AG04450 (cell line): ENCODE results near the gene B4GALT6. TPM values are rescaled to one million over a fixed set of nuclear protein-coding genes. Genes with fewer than 3 reads are reported as not detected.

ENCODE experiments used
- CTCF ChIA-PET: fragments of 300-600, 350-600 bp; formaldehyde crosslinking; extraction: SDS; loops from one replicate; lab custom pipeline; 2022; ENCODE audit warnings: antibody characterized with exemption, inconsistent platforms; lab: Charles Lee
- POLR2A ChIA-PET: fragments of 350-600 bp; formaldehyde crosslinking; extraction: SDS; loops from one replicate; lab custom pipeline; 2021; ENCODE audit warnings: antibody characterized with exemption, inconsistent platforms; lab: Yijun Ruan, JAX
- DNase-seq: peaks from one replicate; pipeline ENCODE4 v3.0.0-alpha.2; 2011; ENCODE audit warnings: low read depth, low spot score
- H3K27ac ChIP-seq: one replicate; pipeline ENCODE4 v1.5.1; 2012; ENCODE audit warnings: low read depth, low read length, control low read depth
- H3K27me3 ChIP-seq: one replicate; pipeline ENCODE4 v1.6.0; 2012; ENCODE audit warnings: low read length; ENCODE audit not compliant: control insufficient read depth, insufficient read depth
- H3K4me3 ChIP-seq: 2 replicates; pipeline ENCODE4 v1.5.1; 2011; ENCODE audit warnings: mild to moderate bottlenecking, low read depth, low read length, control low read depth
- H3K9me3 ChIP-seq: 2 replicates; pipeline ENCODE4 v1.5.1; 2012; ENCODE audit warnings: low read length; ENCODE audit not compliant: control insufficient read depth, insufficient read depth
- polyA plus RNA-seq: library from polyadenylated mRNA; depleted of rRNA; stranded (reverse); fragments of >200 nt; gene quantifications from 2 replicates; pipeline ENCODE4 v1.2.3, GENCODE V29; 2011
- TF ChIP-seq, protein P1 (sequence below): IDR thresholded peaks from 2 replicates; pipeline ENCODE4 v1.5.1; 2011; ENCODE audit warnings: low read depth, low read length, control low read depth, inconsistent platforms

B4GALT6 gene
- polyA plus RNA-seq, 1 experiment, result 0.40 TPM

DNA sequence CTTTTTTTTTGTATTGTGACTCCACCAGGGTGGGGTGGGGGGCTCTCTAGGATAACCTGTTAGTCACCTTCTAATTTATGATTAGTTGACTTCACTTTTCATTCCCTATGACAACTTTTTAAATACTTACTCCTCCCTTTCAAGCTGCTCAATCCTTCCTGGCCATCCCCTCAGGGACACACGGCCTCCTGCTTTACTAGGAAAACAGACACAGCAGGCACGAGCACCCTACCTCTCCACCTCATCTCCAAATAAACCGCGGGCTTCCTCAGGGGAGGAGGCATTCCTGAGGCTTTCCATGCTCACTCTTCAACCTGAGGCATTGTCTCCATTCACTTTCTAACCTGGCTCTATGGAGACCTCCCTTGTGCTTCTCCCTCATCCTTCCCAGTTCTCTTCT is 33.0 kb downstream of the B4GALT6 start:
- ChIA-PET POLR2A (no interaction called here), CTCF (no interaction called here)
- Histone ChIP-seq H3K4me3 (no peak overlapping the region), H3K27ac (no peak overlapping the region), H3K9me3 (no peaks in the 10 kb centered on the region), H3K27me3 (no peaks in the 10 kb centered on the region)
- TF ChIP-seq, protein P1, sequence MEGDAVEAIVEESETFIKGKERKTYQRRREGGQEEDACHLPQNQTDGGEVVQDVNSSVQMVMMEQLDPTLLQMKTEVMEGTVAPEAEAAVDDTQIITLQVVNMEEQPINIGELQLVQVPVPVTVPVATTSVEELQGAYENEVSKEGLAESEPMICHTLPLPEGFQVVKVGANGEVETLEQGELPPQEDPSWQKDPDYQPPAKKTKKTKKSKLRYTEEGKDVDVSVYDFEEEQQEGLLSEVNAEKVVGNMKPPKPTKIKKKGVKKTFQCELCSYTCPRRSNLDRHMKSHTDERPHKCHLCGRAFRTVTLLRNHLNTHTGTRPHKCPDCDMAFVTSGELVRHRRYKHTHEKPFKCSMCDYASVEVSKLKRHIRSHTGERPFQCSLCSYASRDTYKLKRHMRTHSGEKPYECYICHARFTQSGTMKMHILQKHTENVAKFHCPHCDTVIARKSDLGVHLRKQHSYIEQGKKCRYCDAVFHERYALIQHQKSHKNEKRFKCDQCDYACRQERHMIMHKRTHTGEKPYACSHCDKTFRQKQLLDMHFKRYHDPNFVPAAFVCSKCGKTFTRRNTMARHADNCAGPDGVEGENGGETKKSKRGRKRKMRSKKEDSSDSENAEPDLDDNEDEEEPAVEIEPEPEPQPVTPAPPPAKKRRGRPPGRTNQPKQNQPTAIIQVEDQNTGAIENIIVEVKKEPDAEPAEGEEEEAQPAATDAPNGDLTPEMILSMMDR, result no peak
- DNase-seq, result no peak

DNA sequence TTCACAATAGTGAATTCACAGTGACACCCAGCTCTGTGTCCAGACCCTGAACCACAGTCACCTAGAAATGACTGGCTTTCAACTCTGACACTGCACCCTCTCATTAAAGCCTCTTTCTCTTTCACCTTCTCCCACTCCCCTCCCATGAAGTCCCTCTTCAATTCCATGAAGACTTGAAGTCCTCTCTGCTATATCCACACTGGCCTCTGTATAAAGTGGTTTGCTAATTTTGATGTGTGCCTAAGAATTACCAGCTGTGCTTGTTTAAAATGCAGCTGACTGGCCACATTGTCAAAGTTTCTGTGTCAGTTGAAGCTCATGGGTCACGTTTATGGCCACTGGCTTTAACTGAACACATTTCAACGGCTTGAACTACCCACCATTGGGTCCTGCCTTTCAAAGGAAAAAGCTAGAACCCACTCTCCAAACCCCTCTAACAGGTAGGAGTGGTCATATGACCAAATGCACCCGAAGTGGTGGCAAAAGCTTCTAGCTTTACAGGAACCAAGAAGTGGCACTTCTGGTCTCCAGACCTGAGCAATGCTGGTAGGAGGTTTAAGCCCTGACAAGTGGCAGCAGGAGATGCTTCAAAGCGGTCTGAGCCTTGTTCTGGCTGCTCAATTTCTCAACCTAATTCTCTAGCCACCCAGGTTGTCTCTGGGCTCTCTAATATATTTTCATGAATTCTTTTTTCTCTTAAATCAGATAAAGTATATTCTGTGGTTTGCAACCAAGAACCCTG is 34.2 kb downstream of the B4GALT6 start:
- H3K9me3 ChIP-seq, result no peaks in the 10 kb centered on the region
- ChIA-PET POLR2A (no interaction called here), CTCF (no interaction called here)
- no peak overlapping the region for H3K4me3 ChIP-seq
- no peak for DNase-seq
- H3K27ac ChIP-seq, result no peak overlapping the region
- TF ChIP-seq, protein P1, result no peak
- no peaks in the 10 kb centered on the region for H3K27me3 ChIP-seq

DNA sequence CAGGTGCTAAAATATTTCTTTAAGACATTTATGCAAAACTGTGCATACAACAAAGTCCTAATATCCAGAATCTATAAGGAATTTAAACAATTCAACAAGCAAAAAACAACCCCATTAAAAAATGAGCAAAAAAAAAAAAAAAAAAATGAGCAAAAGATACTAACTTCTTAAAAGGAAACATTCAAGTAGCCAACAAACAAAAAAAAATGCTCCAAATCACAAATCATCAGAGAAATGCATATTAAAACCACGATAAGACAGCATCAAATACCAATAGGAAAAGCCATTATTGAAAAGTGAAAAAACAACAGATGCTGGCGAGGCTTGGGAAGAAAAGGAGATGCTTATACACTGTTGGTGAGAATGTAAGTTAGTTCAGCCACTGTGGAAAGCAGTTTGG is 34.9 kb downstream of the B4GALT6 start:
- POLR2A ChIA-PET, result no interaction called here
- H3K9me3 ChIP-seq, result no peaks in the 10 kb centered on the region
- no peaks in the 10 kb centered on the region for H3K27me3 ChIP-seq
- H3K4me3 ChIP-seq, result no peak overlapping the region
- TF ChIP-seq, protein P1, result no peak
- CTCF ChIA-PET, result no interaction called here
- H3K27ac ChIP-seq, result no peak overlapping the region
- no peak for DNase-seq

DNA sequence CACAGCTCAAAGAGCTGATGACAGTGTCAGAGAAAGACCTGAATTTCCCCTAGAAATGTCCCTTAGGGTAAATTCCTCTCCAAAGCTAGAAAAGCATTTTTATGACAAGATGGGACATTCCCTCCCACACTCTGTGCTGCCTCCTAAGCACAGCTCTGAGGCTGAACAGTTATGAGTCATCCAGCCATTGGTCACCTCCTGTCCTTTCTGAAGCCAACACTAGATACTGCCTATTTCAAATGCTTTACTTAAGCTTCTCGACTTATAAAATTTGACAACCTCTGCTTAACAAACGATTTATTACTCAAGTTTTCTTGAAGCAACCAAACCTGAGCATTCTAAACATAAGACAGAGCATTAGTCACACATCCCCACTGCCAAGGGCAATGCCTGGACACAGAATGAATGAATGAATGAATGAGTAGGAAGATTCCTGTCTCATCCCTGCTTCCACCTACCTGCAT is 35.4 kb downstream of the B4GALT6 start:
- no peak overlapping the region for H3K27ac ChIP-seq
- DNase-seq, result no peak
- H3K9me3 ChIP-seq, result no peaks in the 10 kb centered on the region
- TF ChIP-seq, protein P1, result no peak
- ChIA-PET CTCF (no interaction called here), POLR2A (no interaction called here)
- H3K4me3 ChIP-seq, result no peak overlapping the region
- H3K27me3 ChIP-seq, result no peaks in the 10 kb centered on the region

DNA sequence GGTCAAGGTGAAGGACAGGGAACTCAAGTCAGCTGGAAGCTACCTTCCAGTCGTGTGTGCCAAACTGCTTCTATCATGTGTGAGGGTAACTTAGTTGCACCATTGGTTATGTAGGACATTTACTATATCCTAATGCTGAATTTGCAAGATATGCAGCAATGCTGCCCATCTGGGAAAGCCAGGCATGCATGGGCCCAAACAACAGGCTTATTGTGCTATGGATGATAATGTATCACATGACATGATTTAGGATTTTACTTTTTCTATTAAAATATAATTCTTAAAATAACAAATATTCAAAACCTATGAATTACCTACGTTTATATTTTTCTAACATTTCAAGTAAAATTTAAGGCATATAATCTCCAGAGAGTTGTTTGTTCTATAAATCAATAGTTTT is 35.9 kb downstream of the B4GALT6 start:
- TF ChIP-seq, protein P1, result no peak
- ChIA-PET CTCF (no interaction called here), POLR2A (no interaction called here)
- Histone ChIP-seq H3K9me3 (no peaks in the 10 kb centered on the region), H3K27ac (no peak overlapping the region), H3K4me3 (no peak overlapping the region), H3K27me3 (no peaks in the 10 kb centered on the region)
- DNase-seq, result no peak
